Keratinocyte (primary cell): ENCODE results near the gene MANBA.

Experiments
- EZH2 ChIP-seq: IDR thresholded peaks from one replicate; pipeline ENCODE4 v1.6.1; 2012; ENCODE audit warnings: inconsistent platforms, mild to moderate bottlenecking, low read length, moderate library complexity
- TF ChIP-seq, protein P1 (sequence below), 3 experiments: IDR thresholded peaks in 1 of 3; conservative IDR thresholded peaks in 1 of 3; optimal IDR thresholded peaks in 1 of 3; 2 replicates in 2 of 3; 3 replicates in 1 of 3; pipeline versions ENCODE3 to v1.5.1; 2011; ENCODE audit warnings: low read length in 3 of 3, mild to moderate bottlenecking in 3 of 3, moderate library complexity in 2 of 3, control low read depth in 1 of 3, inconsistent platforms in 1 of 3; ENCODE audit not compliant: insufficient read depth in 2 of 3; ENCODE audit errors: extremely low read depth in 1 of 3

DNA sequence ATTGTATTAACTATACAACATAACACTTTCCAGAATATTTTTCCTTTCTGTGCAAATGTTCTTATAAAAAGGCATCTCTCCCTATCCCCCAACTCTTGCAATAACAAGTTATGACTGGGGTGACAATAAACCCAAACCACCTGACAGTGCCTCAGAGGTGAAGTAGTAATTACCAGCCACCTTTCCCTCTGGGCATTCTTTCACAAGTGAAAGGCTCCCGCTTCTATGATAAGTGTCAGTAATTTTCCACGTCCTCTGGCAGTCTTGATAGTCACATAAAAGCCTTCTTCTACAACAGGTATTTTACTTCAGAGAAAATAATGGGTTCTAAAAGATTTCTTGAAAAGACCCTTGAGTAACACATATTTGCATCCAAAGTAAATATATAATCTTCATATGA, 82.7 kb downstream of the MANBA start:
- TF ChIP-seq, protein P1, sequence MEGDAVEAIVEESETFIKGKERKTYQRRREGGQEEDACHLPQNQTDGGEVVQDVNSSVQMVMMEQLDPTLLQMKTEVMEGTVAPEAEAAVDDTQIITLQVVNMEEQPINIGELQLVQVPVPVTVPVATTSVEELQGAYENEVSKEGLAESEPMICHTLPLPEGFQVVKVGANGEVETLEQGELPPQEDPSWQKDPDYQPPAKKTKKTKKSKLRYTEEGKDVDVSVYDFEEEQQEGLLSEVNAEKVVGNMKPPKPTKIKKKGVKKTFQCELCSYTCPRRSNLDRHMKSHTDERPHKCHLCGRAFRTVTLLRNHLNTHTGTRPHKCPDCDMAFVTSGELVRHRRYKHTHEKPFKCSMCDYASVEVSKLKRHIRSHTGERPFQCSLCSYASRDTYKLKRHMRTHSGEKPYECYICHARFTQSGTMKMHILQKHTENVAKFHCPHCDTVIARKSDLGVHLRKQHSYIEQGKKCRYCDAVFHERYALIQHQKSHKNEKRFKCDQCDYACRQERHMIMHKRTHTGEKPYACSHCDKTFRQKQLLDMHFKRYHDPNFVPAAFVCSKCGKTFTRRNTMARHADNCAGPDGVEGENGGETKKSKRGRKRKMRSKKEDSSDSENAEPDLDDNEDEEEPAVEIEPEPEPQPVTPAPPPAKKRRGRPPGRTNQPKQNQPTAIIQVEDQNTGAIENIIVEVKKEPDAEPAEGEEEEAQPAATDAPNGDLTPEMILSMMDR (optimal IDR thresholded peaks at IDR 0.05 in 1 of 3, IDR thresholded peaks at IDR 0.05 in 1 of 3, conservative IDR thresholded peaks at IDR 0.05 in 1 of 3; ENCODE audit: extremely low read depth in 1 of 3, insufficient read depth in 2 of 3, low read length in 3 of 3) = no peak
- TF ChIP-seq EZH2 = no peak
